GM10248 (cell line): Measurements from ENCODE around the gene DDX60.

Experiments used
- CTCF ChIA-PET: fragments of 300-600 bp; sonication (Branson Sonifier 250); formaldehyde crosslinking; extraction: SDS; loops from one replicate; lab custom pipeline; 2021; ENCODE audit warnings: antibody characterized with exemption; lab: Yijun Ruan, JAX
- POLR2A ChIA-PET: fragments of 350-650 bp; sonication (Branson Sonifier 250); formaldehyde crosslinking; extraction: SDS; loops from one replicate; lab custom pipeline; 2020; ENCODE audit warnings: antibody characterized with exemption; lab: Yijun Ruan, JAX
- DNase-seq: peaks from one replicate; pipeline ENCODE4 v3.0.0; 2012; ENCODE audit errors: extremely low spot score
- TF ChIP-seq, protein P1 (sequence below): IDR thresholded peaks from 2 replicates; pipeline ENCODE4 v1.5.1; 2012; ENCODE audit warnings: mild to moderate bottlenecking, low read depth; ENCODE audit errors: extremely low read depth, missing control alignments, control extremely low read depth

Gene DDX60

DNA sequence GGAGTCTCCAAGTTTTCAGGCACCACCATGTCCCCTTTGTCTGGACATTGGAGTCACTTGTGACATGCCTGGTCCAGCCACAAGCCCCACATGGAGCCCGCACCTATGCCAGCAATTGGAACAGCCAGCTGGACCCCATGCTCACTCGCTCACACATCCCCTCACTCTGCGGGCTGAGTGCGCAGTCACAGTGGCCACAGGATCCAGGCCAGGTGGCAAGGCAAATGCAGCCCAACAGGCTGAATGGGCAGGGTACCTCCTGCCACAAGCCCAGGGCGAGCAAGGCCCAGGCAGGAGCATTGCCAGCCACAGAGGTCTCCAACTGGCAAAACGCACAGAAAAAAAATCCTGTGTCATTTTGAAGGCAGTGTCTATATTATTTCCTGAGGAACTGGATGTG, 144.2 kb downstream of the DDX60 start:
- ChIA-PET POLR2A (no interaction called here), CTCF (interaction anchor here (0.7 to 1.1 kb wide), 2 partner anchors 11 to 15 kb away, joined by 3 read pairs; no protein-coding TSS in a partner anchor)
- DNase-seq = no peak
- TF ChIP-seq, protein P1, sequence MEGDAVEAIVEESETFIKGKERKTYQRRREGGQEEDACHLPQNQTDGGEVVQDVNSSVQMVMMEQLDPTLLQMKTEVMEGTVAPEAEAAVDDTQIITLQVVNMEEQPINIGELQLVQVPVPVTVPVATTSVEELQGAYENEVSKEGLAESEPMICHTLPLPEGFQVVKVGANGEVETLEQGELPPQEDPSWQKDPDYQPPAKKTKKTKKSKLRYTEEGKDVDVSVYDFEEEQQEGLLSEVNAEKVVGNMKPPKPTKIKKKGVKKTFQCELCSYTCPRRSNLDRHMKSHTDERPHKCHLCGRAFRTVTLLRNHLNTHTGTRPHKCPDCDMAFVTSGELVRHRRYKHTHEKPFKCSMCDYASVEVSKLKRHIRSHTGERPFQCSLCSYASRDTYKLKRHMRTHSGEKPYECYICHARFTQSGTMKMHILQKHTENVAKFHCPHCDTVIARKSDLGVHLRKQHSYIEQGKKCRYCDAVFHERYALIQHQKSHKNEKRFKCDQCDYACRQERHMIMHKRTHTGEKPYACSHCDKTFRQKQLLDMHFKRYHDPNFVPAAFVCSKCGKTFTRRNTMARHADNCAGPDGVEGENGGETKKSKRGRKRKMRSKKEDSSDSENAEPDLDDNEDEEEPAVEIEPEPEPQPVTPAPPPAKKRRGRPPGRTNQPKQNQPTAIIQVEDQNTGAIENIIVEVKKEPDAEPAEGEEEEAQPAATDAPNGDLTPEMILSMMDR = no peak

DNA sequence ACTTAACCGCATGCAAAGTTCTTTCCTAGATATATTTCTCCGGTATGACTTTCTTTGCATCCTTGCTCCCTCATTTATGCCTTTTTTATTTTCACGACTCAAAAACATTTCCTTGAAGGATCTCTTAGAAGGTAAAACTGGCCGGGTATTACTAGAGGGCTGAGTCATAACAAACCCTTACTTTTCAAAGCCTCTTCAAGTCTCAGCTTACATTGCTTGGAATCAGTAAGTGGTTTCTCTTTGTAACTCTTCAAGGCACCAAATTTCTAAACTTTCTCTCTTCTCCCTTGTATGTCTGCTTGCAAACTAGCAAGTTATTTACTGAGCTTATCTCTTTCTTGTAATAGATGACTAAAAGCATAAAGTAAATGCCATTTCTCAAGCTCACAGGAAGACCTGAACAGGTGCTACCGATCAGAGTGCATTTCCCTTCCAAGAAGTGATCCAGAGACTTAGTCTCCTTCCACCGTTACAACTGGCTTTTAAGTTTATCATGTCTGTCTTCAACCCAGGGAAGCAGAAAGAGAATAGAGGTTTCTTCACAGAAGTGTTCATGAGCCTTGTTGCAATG, 150.8 kb downstream of the DDX60 start:
- no peak for DNase-seq
- ChIA-PET CTCF (interaction anchor here (0.7 kb wide), 1 partner anchor 15 kb away, joined by 3 read pairs; no protein-coding TSS in a partner anchor), POLR2A (no interaction called here)
- TF ChIP-seq, protein P1 = no peak
